Stimulated activated CD4-positive, alpha-beta T cell treated with anti-CD3 and anti-CD28 coated beads, TNF-alpha, amount 100 ng/mL, for 48 hours (primary cell): ENCODE data around the gene TRPV2.

Experiments used
- DNase-seq, 3 donors: peaks; one replicate each; pipeline ENCODE4 v3.0.0-alpha.2; 2020; ENCODE audit warnings: low read depth in 3 of 3

TRPV2 gene

GRCh38 chr17:16455997-16456741 is 40.8 kb downstream of the TRPV2 start:
- no peak for DNase-seq

GRCh38 chr17:16456742-16457316 is 41.5 kb downstream of the TRPV2 start:
- no peak for DNase-seq

- DNase-seq, result no peak
These were observed 43.9 kb downstream of the TRPV2 start for GRCh38 chr17:16459271-16459670.

GRCh38 chr17:16459855-16460550 is 44.6 kb downstream of the TRPV2 start:
- DNase-seq, result no peak

GRCh38 chr17:16460796-16461605 is 45.6 kb downstream of the TRPV2 start:
- no peak for DNase-seq

- no peak for DNase-seq
These were observed 46.2 kb downstream of the TRPV2 start for GRCh38 chr17:16461606-16461866.

GRCh38 chr17:16462070-16462864 is 46.9 kb downstream of the TRPV2 start:
- DNase-seq, result no peak

GRCh38 chr17:16463358-16464302 is 48.3 kb downstream of the TRPV2 start:
- DNase-seq, result no peak

GRCh38 chr17:16464303-16465051 is 49.1 kb downstream of the TRPV2 start:
- DNase-seq, result no peak

GRCh38 chr17:16465052-16465312 is 49.6 kb downstream of the TRPV2 start:
- DNase-seq, result no peak

GRCh38 chr17:16465861-16466338 is 50.5 kb downstream of the TRPV2 start:
- no peak for DNase-seq

GRCh38 chr17:16466407-16466806 is 51.0 kb downstream of the TRPV2 start:
- DNase-seq, result no peak

- DNase-seq, result no peak
These were observed 51.7 kb downstream of the TRPV2 start for GRCh38 chr17:16467044-16467443.

- no peak for DNase-seq
These were observed 52.5 kb downstream of the TRPV2 start for GRCh38 chr17:16467886-16468285.

GRCh38 chr17:16468428-16468992 is 53.1 kb downstream of the TRPV2 start:
- DNase-seq, result no peak

GRCh38 chr17:16470265-16470664 is 54.9 kb downstream of the TRPV2 start:
- no peak for DNase-seq

GRCh38 chr17:16471295-16471694 is 55.9 kb downstream of the TRPV2 start:
- DNase-seq, result no peak

GRCh38 chr17:16472539-16472938 is 57.2 kb downstream of the TRPV2 start:
- DNase-seq, result no peak
